ENCODE results near the gene SYNDIG1. TPM values are rescaled to one million over a fixed set of nuclear protein-coding genes. Genes with fewer than 3 reads are reported as not detected.

The SYNDIG1 gene
- total and polyA plus RNA-seq, 2 donors (not counting 1 experiment from before 2014, with no cell fraction given) = not detected

DNA sequence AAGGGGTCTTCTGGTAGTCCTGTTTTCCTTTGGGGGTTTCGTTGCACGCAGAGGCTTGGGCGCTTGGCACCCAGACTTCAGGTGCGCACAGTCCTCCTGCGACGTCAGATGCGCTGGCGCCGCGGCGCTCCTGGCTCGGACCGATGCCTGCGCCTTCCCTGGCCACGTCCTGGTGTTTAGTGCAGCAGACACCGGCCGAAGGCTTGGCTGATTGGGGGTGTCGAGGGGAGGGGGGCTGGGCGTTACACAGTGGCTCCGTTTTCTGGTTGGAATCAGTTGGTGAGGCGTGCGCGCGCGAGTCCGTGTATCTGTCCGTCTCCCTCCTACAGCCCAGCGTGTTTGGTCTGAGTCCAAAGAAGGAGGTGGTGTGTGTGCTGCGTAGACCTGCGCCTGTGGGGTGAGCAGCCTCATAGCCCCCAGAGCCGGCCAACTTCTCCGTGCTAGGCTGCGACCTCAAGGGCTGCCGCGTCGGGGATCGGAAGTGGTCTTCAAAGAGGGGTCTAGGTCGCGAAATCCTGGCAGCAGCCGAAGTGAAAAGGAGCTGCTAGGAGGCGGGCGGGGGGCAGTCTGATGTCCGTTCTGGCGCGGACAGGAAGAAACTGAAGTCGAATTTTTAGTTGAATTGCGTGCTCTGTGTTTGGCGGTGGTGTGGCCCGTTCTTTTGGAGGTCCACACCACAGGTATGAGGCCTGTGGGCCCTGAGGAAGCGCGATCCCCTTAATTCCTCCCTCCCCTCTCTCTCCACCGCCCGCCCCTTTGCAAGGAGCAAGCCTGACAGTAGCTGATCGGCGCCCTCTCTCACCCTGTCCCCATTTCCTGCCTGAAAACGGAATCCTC lies 1.5 kb downstream of the SYNDIG1 start:
- H3K27ac Mint-ChIP-seq = no peak overlapping the region
- no peak for DNase-seq

DNA sequence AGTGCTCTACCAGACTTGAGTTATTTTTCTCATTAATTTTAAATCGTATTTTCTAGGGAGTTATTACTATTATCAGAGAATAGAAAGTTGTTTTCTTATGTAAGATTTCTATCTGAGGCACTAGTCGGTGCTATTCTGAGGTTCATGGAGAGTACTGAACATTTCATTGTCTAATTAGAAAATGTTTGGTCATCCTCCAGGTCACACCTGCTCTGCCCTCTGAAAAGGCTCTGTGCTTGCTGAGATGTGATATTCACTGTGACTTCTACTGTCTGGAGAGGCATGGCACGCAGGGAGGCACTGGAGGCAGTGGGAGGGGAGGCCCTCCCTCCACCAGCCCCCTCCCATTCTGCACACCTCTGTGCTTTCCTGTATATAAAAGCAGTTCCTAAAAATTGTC lies 3.0 kb downstream of the SYNDIG1 start:
- H3K27me3 ChIP-seq (replicated peaks in 1 of 4; ENCODE audit: control extremely low read depth in 1 of 4, control insufficient read depth in 3 of 4, insufficient read depth in 4 of 4, low read length in 3 of 4) = peaks cover 0 to 20% (median 6%) of the 10 kb centered on the region in 4 experiments
- ATAC-seq (ENCODE audit: low read depth) (no peak), DNase-seq (no peak)
- H3K36me3 ChIP-seq (replicated peaks in 1 of 2; ENCODE audit: control extremely low read depth in 1 of 2, control insufficient read depth in 1 of 2, extremely low read depth in 1 of 2, insufficient read depth in 2 of 2, low read length in 1 of 2) = no peaks in the 10 kb centered on the region
- Mint-ChIP-seq H3K4me3 (no peak overlapping the region), H3K4me1 (peaks cover 7% of the 10 kb centered on the region), H3K27ac (no peak overlapping the region), H3K9me3 (ENCODE audit: insufficient read depth) (no peaks in the 10 kb centered on the region), H3K27me3 (peaks cover 36% of the 10 kb centered on the region)
- WGBS (ENCODE audit: insufficient coverage) = no CpG with 5 or more reads among the region's 3 CpGs
- H2AFZ ChIP-seq (ENCODE audit: insufficient read depth, low read depth, low read length, poor library complexity, severe bottlenecking) = no peak overlapping the region
- H3K27ac ChIP-seq (ENCODE audit: low read length in 2 of 2) = no peak overlapping the region
- ChIA-PET CTCF (no interaction called here), POLR2A (no interaction called here)
- H3K4me1 ChIP-seq (ENCODE audit: control insufficient read depth in 2 of 2, insufficient read depth in 2 of 2, low read length in 2 of 2) = no peaks in the 10 kb centered on the region
- H3K9ac ChIP-seq (ENCODE audit: low read length) = no peak overlapping the region
- no peak overlapping the region for H3K4me3 ChIP-seq (ENCODE audit: control extremely low read depth in 1 of 5, extremely low read depth in 1 of 5, insufficient read depth in 1 of 5, low read depth in 2 of 5, low read length in 4 of 5)
- TF ChIP-seq EZH2 (IDR thresholded peaks at IDR 0.05; ENCODE audit: borderline replicate concordance, insufficient read depth, low read depth, low read length, poor library complexity, severe bottlenecking) = no peak
- TF ChIP-seq, protein P1, sequence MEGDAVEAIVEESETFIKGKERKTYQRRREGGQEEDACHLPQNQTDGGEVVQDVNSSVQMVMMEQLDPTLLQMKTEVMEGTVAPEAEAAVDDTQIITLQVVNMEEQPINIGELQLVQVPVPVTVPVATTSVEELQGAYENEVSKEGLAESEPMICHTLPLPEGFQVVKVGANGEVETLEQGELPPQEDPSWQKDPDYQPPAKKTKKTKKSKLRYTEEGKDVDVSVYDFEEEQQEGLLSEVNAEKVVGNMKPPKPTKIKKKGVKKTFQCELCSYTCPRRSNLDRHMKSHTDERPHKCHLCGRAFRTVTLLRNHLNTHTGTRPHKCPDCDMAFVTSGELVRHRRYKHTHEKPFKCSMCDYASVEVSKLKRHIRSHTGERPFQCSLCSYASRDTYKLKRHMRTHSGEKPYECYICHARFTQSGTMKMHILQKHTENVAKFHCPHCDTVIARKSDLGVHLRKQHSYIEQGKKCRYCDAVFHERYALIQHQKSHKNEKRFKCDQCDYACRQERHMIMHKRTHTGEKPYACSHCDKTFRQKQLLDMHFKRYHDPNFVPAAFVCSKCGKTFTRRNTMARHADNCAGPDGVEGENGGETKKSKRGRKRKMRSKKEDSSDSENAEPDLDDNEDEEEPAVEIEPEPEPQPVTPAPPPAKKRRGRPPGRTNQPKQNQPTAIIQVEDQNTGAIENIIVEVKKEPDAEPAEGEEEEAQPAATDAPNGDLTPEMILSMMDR (IDR thresholded peaks at IDR 0.05) = no peak
- no peak overlapping the region for H3K4me2 ChIP-seq (replicated peaks; ENCODE audit: low read depth, low read length, poor library complexity, severe bottlenecking)
- no peaks in the 10 kb centered on the region for H3K79me2 ChIP-seq (ENCODE audit: control insufficient read depth, insufficient read depth, low read length)
- H3K9me3 ChIP-seq (ENCODE audit: control extremely low read depth in 1 of 3, control insufficient read depth in 2 of 3, insufficient read depth in 1 of 3, low read length in 2 of 3) = peaks cover 0 to 4% (median 0%) of the 10 kb centered on the region in 3 donors
- intact Hi-C loops (cut with micrococcal nuclease) = no loop called here
- no peaks in the 10 kb centered on the region for H4K20me1 ChIP-seq (ENCODE audit: control insufficient read depth, insufficient read depth, low read length, poor library complexity, severe bottlenecking)

More for the DNA sequence above, 1.5 kb downstream of the SYNDIG1 start:
- Histone ChIP-seq H3K79me2 (ENCODE audit: control insufficient read depth, insufficient read depth, low read length) (no peaks in the 10 kb centered on the region), H3K4me1 (ENCODE audit: control insufficient read depth in 2 of 2, insufficient read depth in 2 of 2, low read length in 2 of 2) (no peaks in the 10 kb centered on the region), H3K4me2 (replicated peaks; ENCODE audit: low read depth, low read length, poor library complexity, severe bottlenecking) (no peak overlapping the region), H3K27me3 (replicated peaks in 1 of 4; ENCODE audit: control extremely low read depth in 1 of 4, control insufficient read depth in 3 of 4, insufficient read depth in 4 of 4, low read length in 3 of 4) (peaks cover 0 to 23% (median 6%) of the 10 kb centered on the region in 4 experiments), H3K27ac (ENCODE audit: low read length in 2 of 2) (no peak overlapping the region), H2AFZ (ENCODE audit: insufficient read depth, low read depth, low read length, poor library complexity, severe bottlenecking) (no peak overlapping the region), H3K4me3 (ENCODE audit: control extremely low read depth in 1 of 5, extremely low read depth in 1 of 5, insufficient read depth in 1 of 5, low read depth in 2 of 5, low read length in 4 of 5) (no peak overlapping the region), H3K36me3 (replicated peaks in 1 of 2; ENCODE audit: control extremely low read depth in 1 of 2, control insufficient read depth in 1 of 2, extremely low read depth in 1 of 2, insufficient read depth in 2 of 2, low read length in 1 of 2) (no peaks in the 10 kb centered on the region), H3K9me3 (ENCODE audit: control extremely low read depth in 1 of 3, control insufficient read depth in 2 of 3, insufficient read depth in 1 of 3, low read length in 2 of 3) (peaks cover 0 to 4% (median 0%) of the 10 kb centered on the region in 3 donors), H3K9ac (ENCODE audit: low read length) (no peak overlapping the region), H4K20me1 (ENCODE audit: control insufficient read depth, insufficient read depth, low read length, poor library complexity, severe bottlenecking) (no peaks in the 10 kb centered on the region)
- no peaks in the 10 kb centered on the region for H3K9me3 Mint-ChIP-seq (ENCODE audit: insufficient read depth)
- ChIA-PET POLR2A (no interaction called here), CTCF (no interaction called here)
- 3% methylated on average over 45 of the region's 56 CpGs for WGBS (ENCODE audit: insufficient coverage)
- TF ChIP-seq, protein P1 (IDR thresholded peaks at IDR 0.05) = no peak
- TF ChIP-seq EZH2 (IDR thresholded peaks at IDR 0.05; ENCODE audit: borderline replicate concordance, insufficient read depth, low read depth, low read length, poor library complexity, severe bottlenecking) = no peak
- H3K4me3 Mint-ChIP-seq = peak overlapping the region; percentile 19
- peaks cover 7% of the 10 kb centered on the region for H3K4me1 Mint-ChIP-seq
- ATAC-seq (ENCODE audit: low read depth) = no peak
- intact Hi-C loops (cut with micrococcal nuclease) = no loop called here
- peaks cover 39% of the 10 kb centered on the region for H3K27me3 Mint-ChIP-seq
